GM18526 (cell line): Measurements from ENCODE around the gene MMP28.

ENCODE experiments used
- POLR2A ChIP-seq: IDR thresholded peaks from 3 replicates; pipeline ENCODE4 v1.6.1; 2011; ENCODE audit not compliant: insufficient read length; ENCODE audit errors: extremely low read depth

MMP28 gene

DNA sequence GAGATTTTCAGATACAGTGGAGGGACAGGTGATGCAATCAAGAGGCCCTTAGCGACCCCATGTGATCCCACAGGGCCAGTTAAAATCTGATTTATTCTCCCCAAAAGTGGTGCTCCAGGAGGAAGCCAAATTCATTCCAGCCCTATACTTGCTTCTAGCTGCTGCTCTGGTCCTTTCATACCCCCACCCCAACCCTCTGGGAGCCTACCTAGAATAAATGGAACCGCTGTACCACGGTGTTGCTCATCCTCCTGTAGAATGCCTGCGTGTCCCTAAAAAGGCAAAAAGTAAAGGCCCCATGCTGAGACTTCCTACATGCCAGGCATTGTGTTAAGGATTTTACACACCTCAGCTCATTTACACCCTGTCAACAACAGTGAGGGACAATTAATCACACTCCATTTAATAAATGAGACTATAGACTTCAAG is 66.0 kb downstream of the MMP28 start:
- no peak for TF ChIP-seq POLR2A

DNA sequence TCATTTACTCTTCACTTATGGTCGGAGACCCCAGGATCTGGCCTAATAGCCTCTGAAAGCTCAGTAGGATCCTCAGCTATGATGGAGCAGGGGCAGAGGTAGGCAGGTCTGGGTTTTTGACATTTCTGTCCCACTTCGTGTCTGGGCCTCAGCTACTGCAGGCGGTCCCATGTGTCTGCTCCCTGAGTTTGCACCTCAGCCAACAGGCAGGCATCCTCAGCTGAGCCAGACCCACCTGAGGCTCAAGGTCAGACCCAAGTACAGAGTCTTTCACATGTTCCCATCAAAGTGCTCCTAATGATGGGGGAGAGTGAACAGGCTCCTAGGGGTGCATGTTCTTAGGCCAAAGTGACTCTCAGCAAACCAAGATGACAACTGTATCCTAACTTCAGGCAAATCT is 66.9 kb downstream of the MMP28 start:
- no peak for TF ChIP-seq POLR2A

DNA sequence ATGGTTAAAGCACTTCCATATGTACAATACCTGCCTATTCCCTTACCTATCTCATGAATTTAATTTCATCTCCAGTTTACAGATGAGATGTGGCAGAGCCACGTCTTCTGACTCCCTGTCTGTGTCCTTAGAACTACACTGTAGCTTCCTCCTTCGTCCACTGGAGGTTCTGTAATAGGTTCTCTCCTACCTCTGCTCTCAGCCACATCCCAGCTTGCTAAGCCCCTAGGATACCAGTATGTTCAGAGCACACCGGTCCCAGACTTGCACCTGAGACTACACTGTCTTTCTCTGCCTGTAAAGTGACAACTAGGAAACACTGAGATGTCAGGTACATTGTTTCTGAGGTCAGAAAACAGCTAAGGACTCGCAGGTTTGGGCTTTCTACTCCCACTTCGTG is 67.8 kb downstream of the MMP28 start:
- no peak for TF ChIP-seq POLR2A

DNA sequence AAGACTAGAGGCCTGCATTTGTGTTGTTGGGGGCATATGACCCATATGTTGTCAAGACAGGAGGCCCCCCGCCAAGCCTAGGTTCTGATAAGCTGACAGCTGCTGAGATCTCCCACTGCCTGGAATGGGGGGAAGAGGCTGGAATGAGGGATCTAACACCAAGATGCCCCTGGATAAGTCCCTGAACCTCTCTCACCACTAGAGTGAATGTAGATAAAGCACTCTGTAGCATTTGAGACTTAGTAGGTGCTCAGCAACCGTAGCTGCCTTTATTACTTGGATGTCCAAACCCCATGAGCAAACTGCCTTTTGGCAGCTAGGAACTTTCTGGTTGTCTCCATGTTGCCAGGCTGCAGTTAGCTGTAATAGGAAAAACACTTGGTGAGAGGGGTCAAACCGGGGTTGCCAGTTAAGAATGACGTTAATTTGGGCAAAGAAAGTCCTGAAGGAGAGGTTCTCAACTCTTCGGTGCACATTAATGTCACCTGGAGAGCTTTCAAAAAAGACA is 68.4 kb downstream of the MMP28 start:
- no peak for TF ChIP-seq POLR2A

DNA sequence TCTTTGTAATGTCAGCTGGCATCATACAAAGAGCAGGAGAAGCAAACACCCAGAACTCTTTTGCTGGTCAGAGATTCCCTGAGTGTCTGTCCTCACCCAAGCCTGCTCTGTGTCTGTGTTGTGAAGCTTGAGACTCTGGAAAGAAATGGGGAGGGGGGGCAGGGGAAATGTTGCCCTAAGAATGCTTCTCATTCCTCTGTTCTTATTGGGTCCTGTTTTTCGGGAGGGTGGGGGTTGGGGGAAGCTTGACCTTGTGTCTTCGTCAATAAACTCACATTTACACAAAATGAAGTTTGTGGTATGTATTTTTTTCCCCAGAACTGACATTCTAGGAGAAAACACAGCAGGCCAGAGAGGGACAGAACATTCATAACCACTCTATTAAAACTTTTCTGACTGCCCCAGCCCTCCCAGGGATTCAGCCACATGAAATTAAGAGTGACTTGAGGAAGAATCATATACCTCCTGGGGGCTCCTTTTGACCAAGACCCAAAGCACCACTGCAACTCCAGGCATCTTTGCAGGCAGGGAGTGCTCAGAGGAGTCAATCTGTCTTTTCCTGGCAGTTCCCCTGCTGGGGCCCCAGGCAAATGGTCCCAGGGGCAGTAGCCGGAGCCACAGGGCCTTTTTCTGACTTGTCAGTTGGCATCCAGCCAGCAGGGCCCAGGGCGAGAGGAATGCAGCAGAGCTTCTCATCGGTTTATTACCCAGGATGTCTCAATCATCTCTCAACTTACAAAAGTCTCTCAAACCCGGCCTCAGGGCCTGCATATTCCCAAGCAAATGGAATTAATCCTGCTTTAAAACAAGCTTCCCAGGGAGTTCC is 69.1 kb downstream of the MMP28 start:
- TF ChIP-seq POLR2A = no peak

DNA sequence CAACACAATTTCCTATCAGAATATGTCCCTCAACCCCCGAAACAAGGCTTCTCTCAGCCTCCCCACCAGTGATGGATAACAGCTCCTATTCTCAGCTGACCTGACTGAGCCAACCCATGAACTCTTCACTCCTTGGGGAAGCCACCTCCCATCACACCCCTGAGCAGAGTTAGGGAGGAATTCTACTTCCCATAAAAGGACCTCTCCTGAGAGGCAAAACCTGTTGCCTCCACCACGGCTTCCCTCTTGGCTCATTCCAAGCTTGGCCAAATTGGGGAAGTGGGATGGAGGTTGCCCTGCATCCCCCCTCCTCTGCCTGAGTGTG is 69.7 kb downstream of the MMP28 start:
- TF ChIP-seq POLR2A = no peak

DNA sequence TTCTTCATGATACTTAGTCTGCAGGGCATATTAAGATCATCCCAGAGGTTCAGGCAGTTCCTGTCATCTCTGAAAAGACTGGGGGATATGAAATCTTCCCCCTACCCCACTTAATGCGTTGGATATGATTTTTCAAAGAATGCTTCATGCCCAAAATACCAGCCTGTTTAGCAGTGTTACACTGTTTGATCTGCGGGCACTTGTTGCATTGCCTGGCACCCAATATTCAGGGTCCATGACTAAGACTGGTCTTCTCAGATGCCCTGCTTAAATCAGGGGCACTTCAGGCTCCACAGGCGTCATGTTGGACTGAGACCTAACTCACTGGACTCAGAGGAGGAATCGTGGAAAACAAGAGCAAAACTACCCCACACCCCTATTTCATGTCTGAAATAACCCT is 70.4 kb downstream of the MMP28 start:
- no peak for TF ChIP-seq POLR2A

DNA sequence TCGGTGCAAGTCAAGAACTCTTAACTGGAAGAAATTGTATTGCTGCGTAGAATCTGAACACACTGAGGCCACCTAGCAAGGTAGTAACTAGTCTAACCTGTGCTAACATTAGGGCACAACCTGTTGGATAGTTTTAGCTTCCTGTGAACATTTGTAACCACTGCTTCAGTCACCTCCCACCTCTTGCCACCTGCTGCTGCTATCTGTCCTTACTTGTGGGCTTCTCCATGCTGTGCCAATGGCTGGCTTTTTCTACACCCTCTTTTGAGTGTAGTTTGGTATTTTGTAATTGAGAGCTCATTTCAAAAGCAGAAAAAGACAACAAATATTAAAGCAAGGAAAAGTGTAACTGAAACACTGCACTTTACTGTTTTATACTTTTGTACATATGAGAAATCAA is 71.7 kb downstream of the MMP28 start:
- no peak for TF ChIP-seq POLR2A

DNA sequence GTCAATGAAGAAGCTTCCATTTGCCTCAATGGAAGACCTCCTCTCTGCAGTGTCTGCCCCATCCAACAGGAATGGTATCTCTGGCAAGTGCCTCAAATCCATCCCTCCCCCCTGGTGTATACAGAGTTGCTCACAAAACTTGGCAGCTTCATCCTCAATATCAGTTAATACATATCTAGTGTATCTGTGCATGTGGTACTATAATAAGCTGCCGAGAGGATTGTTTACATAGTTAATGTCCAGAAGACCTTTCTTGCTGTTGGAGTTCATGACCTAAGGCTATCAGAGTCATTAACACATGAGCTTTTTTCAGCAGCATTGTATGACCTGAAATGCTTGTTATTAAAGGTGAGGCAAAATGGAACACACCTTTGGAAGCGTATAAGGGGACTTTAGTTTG is 78.0 kb downstream of the MMP28 start:
- TF ChIP-seq POLR2A = no peak

DNA sequence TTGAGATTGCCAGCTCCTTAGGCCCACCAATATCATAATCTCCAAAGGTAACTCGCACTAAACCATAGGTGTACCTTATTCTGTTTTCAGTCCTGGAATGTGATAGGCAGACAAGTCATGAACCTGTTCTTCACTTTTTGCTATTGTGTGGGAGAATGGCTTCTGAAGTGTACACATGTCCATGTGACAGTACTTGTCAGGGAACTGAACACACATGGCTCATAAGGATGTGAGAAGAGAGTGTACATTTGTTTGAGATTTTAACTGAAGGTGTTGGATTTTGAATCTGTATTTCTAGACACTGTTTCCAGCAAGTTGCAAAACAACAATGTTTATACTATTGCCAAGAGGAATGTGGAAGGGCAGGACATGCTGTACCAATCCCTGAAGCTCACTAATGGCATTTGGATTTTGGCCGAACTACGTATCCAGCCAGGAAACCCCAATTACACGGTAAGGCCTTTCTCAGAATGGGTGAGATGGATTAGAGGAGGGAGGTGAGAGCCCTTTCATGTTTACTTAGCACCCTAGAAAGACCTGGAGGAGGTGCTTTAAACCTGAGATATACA is 78.5 kb downstream of the MMP28 start:
- TF ChIP-seq POLR2A = no peak

DNA sequence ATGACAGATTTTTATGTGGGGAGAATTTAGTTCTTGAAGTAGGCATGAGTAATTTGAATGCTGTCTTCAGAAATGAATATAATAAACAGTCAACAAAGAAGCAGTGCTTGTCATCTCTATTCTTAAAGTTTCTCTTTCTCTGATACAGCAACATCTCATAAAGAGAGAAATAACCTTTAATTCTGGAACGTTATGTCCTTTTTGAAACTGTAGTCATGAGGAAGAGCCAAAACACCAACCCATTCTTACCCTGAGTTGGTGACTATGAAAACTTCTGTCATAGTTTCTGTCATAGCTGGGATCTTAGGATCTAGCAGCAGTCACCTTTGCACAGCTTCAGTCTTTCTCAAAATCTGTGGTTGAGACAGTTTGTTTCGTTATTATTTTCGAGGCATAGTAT is 79.3 kb downstream of the MMP28 start:
- TF ChIP-seq POLR2A = no peak
